Caco-2 (cell line): ENCODE measurements around the gene NATD1. TPM values are rescaled to one million over a fixed set of nuclear protein-coding genes. Genes with fewer than 3 reads are reported as not detected.

ENCODE experiments used
- BruUV-seq: library from RNA; stranded (reverse); fragments of 400-500 nt; replicated peaks from 2 replicates; lab custom pipeline; 2021; lab: Mats Ljungman, UMichigan
- CTCF ChIA-PET: fragments of 300-600 bp; sonication (Branson Sonifier 250); formaldehyde crosslinking; loops from one replicate; lab custom pipeline; 2022; ENCODE audit warnings: antibody characterized with exemption; lab: Charles Lee
- POLR2A ChIA-PET: fragments of 300-600 bp; sonication (Branson Sonifier 250); formaldehyde crosslinking; loops from one replicate; lab custom pipeline; 2022; ENCODE audit warnings: antibody characterized with exemption; lab: Charles Lee
- DNase-seq, 2 experiments: peaks; one replicate each; pipeline versions ENCODE4 v3.0.0 to v3.0.0-alpha.2; 2020 to 2022
- H3K27me3 ChIP-seq: replicated peaks from 2 replicates; pipeline ENCODE4 v1.6.0; 2011; ENCODE audit warnings: low read length; ENCODE audit not compliant: control insufficient read depth, insufficient read depth
- H3K36me3 ChIP-seq: 2 replicates; pipeline ENCODE4 v1.5.1; 2011; ENCODE audit warnings: low read length; ENCODE audit not compliant: control insufficient read depth, insufficient read depth
- H3K4me1 ChIP-seq: fragments of 250-450 bp; sonication (Bioruptor Pico); 2 replicates; pipeline ENCODE4 v1.5.1; 2020; ENCODE audit warnings: mild to moderate bottlenecking
- H3K4me3 ChIP-seq: 2 replicates; pipeline ENCODE4 v1.5.1; 2011; ENCODE audit warnings: low read depth, mild to moderate bottlenecking, control low read depth, low read length
- H3K9me3 ChIP-seq: fragments of 250-450 bp; sonication (Bioruptor Pico); 2 replicates; pipeline ENCODE4 v1.5.1; 2020; ENCODE audit warnings: mild to moderate bottlenecking, moderate library complexity
- H3K27ac Mint-ChIP-seq: one replicate; pipeline ENCODE4 v1.8.0; 2022; ENCODE audit warnings: mixed read lengths; ENCODE audit not compliant: unreplicated experiment
- H3K27me3 Mint-ChIP-seq: one replicate; pipeline ENCODE4 v1.8.0; 2022; ENCODE audit warnings: mixed read lengths; ENCODE audit not compliant: insufficient read depth, unreplicated experiment
- H3K36me3 Mint-ChIP-seq: one replicate; pipeline ENCODE4 v1.8.0; 2022; ENCODE audit warnings: mild to moderate bottlenecking, mixed read lengths; ENCODE audit not compliant: insufficient read depth, unreplicated experiment
- H3K4me1 Mint-ChIP-seq: one replicate; pipeline ENCODE4 v1.8.0; 2022; ENCODE audit warnings: low read depth, mixed read lengths; ENCODE audit not compliant: unreplicated experiment
- H3K4me3 Mint-ChIP-seq: one replicate; pipeline ENCODE4 v1.8.0; 2022; ENCODE audit warnings: mild to moderate bottlenecking, moderate library complexity, mixed read lengths; ENCODE audit not compliant: unreplicated experiment
- H3K9me3 Mint-ChIP-seq: one replicate; pipeline ENCODE4 v1.8.0; 2022; ENCODE audit warnings: mixed read lengths; ENCODE audit not compliant: unreplicated experiment
- intact Hi-C: fragments of 100-400 bp; cut with micrococcal nuclease; formaldehyde crosslinking; loops from one replicate; pipeline ENCODE4 v1.10.0; 2022; ENCODE audit not compliant: unreplicated experiment
- total RNA-seq: library from RNA; stranded (reverse); gene quantifications from 2 replicates; pipeline ENCODE4 v1.2.3, GENCODE V29; 2022
- TF ChIP-seq, protein P1 (sequence below), 2 experiments: fragments of 200-600 bp in 1 of 2; IDR thresholded peaks; 1 replicate in 1 of 2; 2 replicates in 1 of 2; pipeline versions ENCODE4 v1.5.1 to v1.8.0; 2011 to 2022; ENCODE audit warnings: antibody characterized with exemption in 1 of 2, control low read depth in 1 of 2, inconsistent platforms in 1 of 2, low read depth in 1 of 2, low read length in 1 of 2, mild to moderate bottlenecking in 1 of 2, moderate library complexity in 1 of 2; ENCODE audit not compliant: insufficient read depth in 1 of 2, severe bottlenecking in 1 of 2, unreplicated experiment in 1 of 2

The NATD1 gene
- total RNA-seq, 1 experiment from 2014 or later: 18.4 TPM

GRCh38 chr17:21278450-21279197 lies 25.4 kb upstream of the NATD1 start:
- no peaks in the 10 kb centered on the region; the same call in 1 of the 2 replicates for H3K27me3 ChIP-seq
- Mint-ChIP-seq H3K27ac (no peak overlapping the region), H3K4me3 (no peak overlapping the region), H3K4me1 (peaks cover 7% of the 10 kb centered on the region), H3K36me3 (peaks cover 12% of the 10 kb centered on the region), H3K27me3 (no peaks in the 10 kb centered on the region), H3K9me3 (no peaks in the 10 kb centered on the region)
- peaks cover 4% of the 10 kb centered on the region for H3K4me1 ChIP-seq
- BruUV-seq: no TSS peak
- CTCF ChIA-PET: interaction anchor here (1.1 kb wide), 1 partner anchor 64 kb away, joined by 4 read pairs; no protein-coding TSS in a partner anchor
- no peaks in the 10 kb centered on the region for H3K36me3 ChIP-seq
- POLR2A ChIA-PET: no interaction called here
- no peaks in the 10 kb centered on the region for H3K9me3 ChIP-seq
- no peak overlapping the region for H3K4me3 ChIP-seq
- TF ChIP-seq, protein P1, sequence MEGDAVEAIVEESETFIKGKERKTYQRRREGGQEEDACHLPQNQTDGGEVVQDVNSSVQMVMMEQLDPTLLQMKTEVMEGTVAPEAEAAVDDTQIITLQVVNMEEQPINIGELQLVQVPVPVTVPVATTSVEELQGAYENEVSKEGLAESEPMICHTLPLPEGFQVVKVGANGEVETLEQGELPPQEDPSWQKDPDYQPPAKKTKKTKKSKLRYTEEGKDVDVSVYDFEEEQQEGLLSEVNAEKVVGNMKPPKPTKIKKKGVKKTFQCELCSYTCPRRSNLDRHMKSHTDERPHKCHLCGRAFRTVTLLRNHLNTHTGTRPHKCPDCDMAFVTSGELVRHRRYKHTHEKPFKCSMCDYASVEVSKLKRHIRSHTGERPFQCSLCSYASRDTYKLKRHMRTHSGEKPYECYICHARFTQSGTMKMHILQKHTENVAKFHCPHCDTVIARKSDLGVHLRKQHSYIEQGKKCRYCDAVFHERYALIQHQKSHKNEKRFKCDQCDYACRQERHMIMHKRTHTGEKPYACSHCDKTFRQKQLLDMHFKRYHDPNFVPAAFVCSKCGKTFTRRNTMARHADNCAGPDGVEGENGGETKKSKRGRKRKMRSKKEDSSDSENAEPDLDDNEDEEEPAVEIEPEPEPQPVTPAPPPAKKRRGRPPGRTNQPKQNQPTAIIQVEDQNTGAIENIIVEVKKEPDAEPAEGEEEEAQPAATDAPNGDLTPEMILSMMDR (IDR thresholded peaks at IDR 0.05; ENCODE audit: insufficient read depth in 1 of 2, low read depth in 1 of 2, low read length in 1 of 2, severe bottlenecking in 1 of 2, unreplicated experiment in 1 of 2): no peak
- DNase-seq: no peak
- intact Hi-C loops: no loop called here

- Mint-ChIP-seq H3K4me3 (no peak overlapping the region), H3K4me1 (peaks cover 7% of the 10 kb centered on the region), H3K27me3 (no peaks in the 10 kb centered on the region), H3K27ac (no peak overlapping the region), H3K9me3 (no peaks in the 10 kb centered on the region), H3K36me3 (peaks cover 7% of the 10 kb centered on the region)
- intact Hi-C loops: no loop called here
- DNase-seq: no peak
- TF ChIP-seq, protein P1 (IDR thresholded peaks at IDR 0.05; ENCODE audit: insufficient read depth in 1 of 2, low read depth in 1 of 2, low read length in 1 of 2, severe bottlenecking in 1 of 2, unreplicated experiment in 1 of 2): no peak
- no peaks in the 10 kb centered on the region for H3K9me3 ChIP-seq
- ChIA-PET CTCF (no interaction called here), POLR2A (no interaction called here)
- H3K4me1 ChIP-seq: peaks cover 4% of the 10 kb centered on the region
- no peaks in the 10 kb centered on the region for H3K36me3 ChIP-seq
- BruUV-seq: no TSS peak
- no peaks in the 10 kb centered on the region; the same call in 1 of the 2 replicates for H3K27me3 ChIP-seq
- no peak overlapping the region for H3K4me3 ChIP-seq
Measured at GRCh38 chr17:21277332-21277731, 24.1 kb upstream of the NATD1 start.

DNA sequence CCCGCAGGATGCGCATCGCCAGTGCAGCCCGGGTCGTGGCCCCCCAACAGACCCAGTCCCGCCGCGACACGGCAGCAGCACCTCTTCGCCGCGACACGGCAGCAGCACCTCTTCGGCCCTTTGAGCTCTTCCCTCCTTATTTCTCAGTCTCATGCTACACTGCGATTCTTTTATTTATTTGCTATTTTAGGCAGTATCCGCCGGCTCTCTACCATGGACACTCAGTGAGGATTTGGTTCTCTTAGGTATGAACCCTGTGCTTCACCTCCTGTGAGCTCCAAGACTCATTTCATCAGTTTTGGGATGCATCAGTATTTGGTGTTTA lies 23.0 kb upstream of the NATD1 start:
- H3K4me1 ChIP-seq: peaks cover 4% of the 10 kb centered on the region
- TSS peak; percentile 85 for BruUV-seq
- H3K4me3 ChIP-seq: peak overlapping the region; percentile 87
- CTCF ChIA-PET: interaction anchor here (0.8 to 1.4 kb wide), 5 partner anchors 10 to 235 kb away, joined by 3 to 4 read pairs (median 4); no protein-coding TSS in a partner anchor
- Mint-ChIP-seq H3K4me3 (peak overlapping the region; percentile 90), H3K36me3 (peaks cover 6% of the 10 kb centered on the region), H3K27ac (peak overlapping the region; percentile 83), H3K9me3 (no peaks in the 10 kb centered on the region), H3K4me1 (peaks cover 7% of the 10 kb centered on the region), H3K27me3 (no peaks in the 10 kb centered on the region)
- DNase-seq: no peak
- intact Hi-C loops: no loop called here
- no peaks in the 10 kb centered on the region; the same call in 1 of the 2 replicates for H3K27me3 ChIP-seq
- POLR2A ChIA-PET: interaction anchor here (0.6 to 1.6 kb wide), 3 partner anchors 43 to 133 kb away, joined by 4 to 5 read pairs (median 4); no protein-coding TSS in a partner anchor
- TF ChIP-seq, protein P1 (IDR thresholded peaks at IDR 0.05; ENCODE audit: insufficient read depth in 1 of 2, low read depth in 1 of 2, low read length in 1 of 2, severe bottlenecking in 1 of 2, unreplicated experiment in 1 of 2): no peak
- no peaks in the 10 kb centered on the region for H3K9me3 ChIP-seq
- H3K36me3 ChIP-seq: no peaks in the 10 kb centered on the region
